Measurements from ENCODE around the gene STK10. TPM values are rescaled to one million over a fixed set of nuclear protein-coding genes. Genes with fewer than 3 reads are reported as not detected.
"Not testable (repeated sequence)": the region's sequence is repeated elsewhere in the genome, so short reads cannot be mapped to it uniquely, and the experiment has no call there.

The STK10 gene
- total and polyA plus RNA-seq, 12 donors: 5.6 to 22.3 (median 9.9) TPM

- no peak overlapping the region for H3K27ac ChIP-seq
- no peak overlapping the region for H3K4me3 ChIP-seq
- peaks cover 0 to 7% (median 0%) of the 10 kb centered on the region in 11 donors for H3K9me3 ChIP-seq
- ATAC-seq: no peak
- H3K27me3 ChIP-seq: no peaks in the 10 kb centered on the region
- H3K4me1 ChIP-seq: peaks cover 0 to 4% (median 0%) of the 10 kb centered on the region in 9 donors
- intact Hi-C loops (cut with DNase I): loop anchor here in 3 of 10 donors (10.0 kb wide), 1 partner anchor 615 kb away; the partner anchor contains the start of gene FGF18 (in 3 of the 3)
- no peaks in the 10 kb centered on the region for H3K36me3 ChIP-seq
- TF ChIP-seq CTCF (IDR thresholded peaks at IDR 0.05): no peak
- DNase-seq: no peak
These were observed 158.1 kb downstream of the STK10 start for GRCh38 chr5:172029876-172030275.

- H3K27me3 ChIP-seq: no peaks in the 10 kb centered on the region
- no peak for TF ChIP-seq CTCF (IDR thresholded peaks at IDR 0.05)
- no peak for DNase-seq
- peaks cover 0 to 7% (median 0%) of the 10 kb centered on the region in 11 donors for H3K9me3 ChIP-seq
- no peaks in the 10 kb centered on the region for H3K36me3 ChIP-seq
- WGBS, 2 donors: 69% methylated on average over 4 of the region's 4 CpGs
- ATAC-seq: no peak
- H3K4me1 ChIP-seq: peaks cover 0 to 4% (median 0%) of the 10 kb centered on the region in 9 donors
- H3K4me3 ChIP-seq: no peak overlapping the region
- H3K27ac ChIP-seq: no peak overlapping the region
- intact Hi-C loops (cut with DNase I): no loop called here
These were observed 159.9 kb downstream of the STK10 start for GRCh38 chr5:172028167-172028566.

GRCh38 chr5:172020110-172020786 lies 167.8 kb downstream of the STK10 start:
- H3K27me3 ChIP-seq; H3K4me1 ChIP-seq; H3K9me3 ChIP-seq; H3K4me3 ChIP-seq; H3K27ac ChIP-seq; H3K36me3 ChIP-seq; DNase-seq; intact Hi-C loops (cut with DNase I); ATAC-seq: not testable (repeated sequence)
- WGBS, 2 donors: 79 to 81% methylated on average over 10 of the region's 10 CpGs
- TF ChIP-seq CTCF (IDR thresholded peaks at IDR 0.05): peak in 2 of 9 donors; percentile 5 to 11

GRCh38 chr5:172015346-172015745 lies 172.7 kb downstream of the STK10 start:
- Histone ChIP-seq H3K36me3 (no peaks in the 10 kb centered on the region), H3K27me3 (no peaks in the 10 kb centered on the region), H3K4me1 (no peaks in the 10 kb centered on the region), H3K4me3 (no peak overlapping the region), H3K9me3 (no peaks in the 10 kb centered on the region), H3K27ac (no peak overlapping the region)
- ATAC-seq (no peak), DNase-seq (no peak)
- intact Hi-C loops (cut with DNase I): no loop called here
- no peak for TF ChIP-seq CTCF (IDR thresholded peaks at IDR 0.05)
- WGBS, 2 donors: 89 to 94% methylated on average over 4 of the region's 4 CpGs

Measured in heart right ventricle (tissue), 16 donors.